GM13976 (cell line): ENCODE data around the gene SPAG9.
"Not testable (repeated sequence)": the region's sequence is repeated elsewhere in the genome, so short reads cannot be mapped to it uniquely, and the experiment has no call there.

Experiments used
- DNase-seq: peaks from one replicate; pipeline ENCODE4 v3.0.0; 2012; ENCODE audit warnings: low spot score
- CTCF ChIP-seq: IDR thresholded peaks from 2 replicates; pipeline ENCODE4 v1.5.1; 2012; ENCODE audit warnings: borderline replicate concordance, mild to moderate bottlenecking; ENCODE audit not compliant: insufficient read depth; ENCODE audit errors: extremely low read depth, missing control alignments, control extremely low read depth
- in situ Hi-C: fragments of 300-500 bp; cut with MboI; formaldehyde crosslinking; loops from one replicate; pipeline ENCODE4 v1.12.0; 2022; ENCODE audit warnings: low sequenced_read_pairs, mixed read lengths, inconsistent platforms; ENCODE audit not compliant: unreplicated experiment

SPAG9 gene

GRCh38 chr17:50945779-50946222, 174.9 kb downstream of the SPAG9 start:
- no peak for TF ChIP-seq CTCF
- in situ Hi-C loops = no loop called here
- no peak for DNase-seq

DNA sequence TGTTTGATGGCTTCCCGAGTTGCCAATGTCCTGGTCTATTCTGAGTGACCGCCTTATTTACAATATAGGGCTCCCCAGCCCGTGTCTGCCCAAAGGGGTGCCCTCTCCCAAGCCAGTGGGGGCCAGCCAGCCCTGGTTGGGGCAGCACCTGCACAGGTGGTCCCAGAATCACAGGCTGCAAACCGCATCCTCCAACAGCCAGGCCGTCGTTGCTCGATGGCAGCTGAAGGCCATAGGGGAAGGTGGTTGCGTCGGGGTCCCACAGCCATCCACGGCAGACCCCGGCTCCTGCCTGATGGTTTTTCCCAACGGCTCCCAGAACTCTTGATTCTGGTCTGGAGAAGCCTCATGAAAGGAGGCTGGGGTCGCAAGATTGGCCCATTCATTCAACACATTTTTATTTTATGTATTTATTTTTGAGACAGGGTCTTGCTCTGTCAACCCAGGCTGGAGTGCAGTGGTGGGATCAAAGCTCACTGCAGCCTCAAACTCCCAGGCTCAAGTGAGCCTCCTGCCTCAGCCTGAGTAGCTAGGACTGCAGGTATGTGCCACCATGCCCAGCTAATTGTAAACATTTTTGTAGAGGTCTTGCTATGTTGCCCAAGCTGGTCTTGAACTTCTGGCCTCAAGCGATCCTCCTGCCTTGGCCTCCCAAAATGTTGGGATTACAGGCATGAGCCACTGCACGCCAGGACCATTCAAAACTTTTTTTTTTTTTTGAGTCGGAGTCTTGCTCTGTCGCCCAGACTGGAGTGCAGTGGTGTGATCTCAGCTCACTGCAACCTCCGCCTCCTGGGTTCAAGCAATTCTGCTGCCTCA, 175.6 kb downstream of the SPAG9 start:
- in situ Hi-C loops = no loop called here
- no peak for TF ChIP-seq CTCF
- no peak for DNase-seq

DNA sequence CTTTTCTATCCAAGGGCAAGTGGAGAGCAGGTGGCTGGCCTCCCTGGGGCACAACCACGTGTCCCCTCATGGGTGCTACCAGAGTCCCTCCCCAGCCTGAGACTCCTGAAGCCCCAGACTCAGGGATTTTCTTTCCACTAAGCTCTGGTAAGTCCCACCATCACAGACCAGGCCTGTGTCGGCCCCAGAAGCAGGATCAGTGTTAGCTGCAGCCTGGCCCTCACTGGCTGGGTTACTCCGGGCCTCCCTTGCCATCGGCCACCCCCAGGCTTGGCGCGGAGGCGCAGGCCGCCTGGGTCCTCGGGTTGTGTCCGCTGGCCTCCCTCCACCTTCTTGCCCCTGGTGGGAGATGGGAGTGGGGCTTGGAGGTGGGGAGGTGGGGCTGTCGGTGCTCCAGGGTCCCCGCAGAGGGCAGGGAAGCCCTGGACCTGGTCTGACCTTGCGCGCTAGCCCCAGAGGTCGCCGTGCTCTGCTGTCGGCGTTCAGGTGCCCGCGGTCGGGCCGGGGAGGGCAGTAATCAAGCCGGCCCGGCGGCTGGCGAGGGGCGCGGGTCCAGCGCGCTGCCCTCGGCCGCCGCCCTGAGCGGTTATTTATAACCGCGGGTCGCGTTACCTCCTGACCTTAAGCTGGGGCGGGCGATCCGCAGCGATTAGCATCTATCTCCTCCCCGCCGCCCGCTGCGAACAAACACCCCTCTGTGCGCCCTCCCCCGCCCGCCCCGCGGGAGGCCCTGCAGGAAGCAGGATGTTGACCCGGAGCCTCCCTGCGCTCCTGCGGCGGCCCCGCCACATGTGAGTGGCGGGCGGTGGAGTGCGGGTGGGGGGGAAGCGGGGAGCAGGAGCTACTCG, 176.4 kb downstream of the SPAG9 start:
- in situ Hi-C loops = no loop called here
- DNase-seq = peak; percentile 83
- TF ChIP-seq CTCF = no peak

DNA sequence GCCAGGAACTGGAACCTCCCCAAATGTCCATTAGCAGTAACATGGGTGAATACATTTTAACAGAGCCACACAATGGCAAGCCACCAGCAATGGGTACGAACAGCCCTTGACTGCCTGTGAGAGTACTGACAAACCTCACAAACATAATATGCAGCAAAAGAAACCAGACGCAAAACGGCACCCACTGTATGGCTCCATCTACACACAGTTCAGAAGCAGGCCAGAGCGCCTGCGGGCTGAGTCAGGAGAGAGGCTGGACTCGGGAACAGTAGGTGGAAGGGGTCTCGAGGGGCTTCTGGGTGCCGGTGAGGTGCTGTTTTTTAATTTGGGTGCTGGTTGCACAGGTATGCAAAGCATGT, 177.1 kb downstream of the SPAG9 start:
- DNase-seq = no peak
- in situ Hi-C loops = no loop called here
- no peak for TF ChIP-seq CTCF

DNA sequence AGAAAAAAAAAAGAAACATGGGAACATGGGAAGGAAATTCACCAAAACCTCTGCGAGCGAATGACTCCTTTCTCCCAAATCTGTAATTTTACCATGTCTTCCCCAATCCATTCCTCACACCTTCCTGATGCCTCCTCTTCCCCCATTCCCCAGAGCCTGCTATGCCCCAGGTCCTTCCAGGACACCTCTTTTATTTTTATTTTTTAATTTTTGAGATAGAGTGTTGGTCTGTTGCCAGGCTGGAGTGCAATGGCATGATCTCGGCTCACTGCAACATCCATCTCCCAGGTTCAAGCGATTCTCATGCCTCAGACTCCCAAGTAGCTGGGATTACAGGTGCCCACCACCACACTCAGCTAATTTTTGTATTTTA, 179.0 kb downstream of the SPAG9 start:
- DNase-seq, in situ Hi-C loops: not testable (repeated sequence)

- in situ Hi-C loops = no loop called here
- TF ChIP-seq CTCF = no peak
- DNase-seq = no peak
Observed at GRCh38 chr17:50939795-50940684, 180.6 kb downstream of the SPAG9 start.
